HL-60 (cell line): ENCODE results near the gene CYP4V2.

ENCODE experiments used
- DNase-seq, 2 experiments: peaks; one replicate each; pipeline ENCODE4 v3.0.0-alpha.2; 2010 to 2020; ENCODE audit warnings: low read depth in 1 of 2, low spot score in 1 of 2
- H3K27ac ChIP-seq: fragments of 250-450 bp; sonication (Bioruptor Pico); replicated peaks from 2 replicates; pipeline ENCODE4 v1.5.1; 2020; ENCODE audit warnings: mild to moderate bottlenecking, moderate library complexity
- H3K27me3 ChIP-seq: fragments of 250-450 bp; sonication (Bioruptor Pico); 2 replicates; pipeline ENCODE4 v1.5.1; 2021; ENCODE audit warnings: mild to moderate bottlenecking, moderate library complexity; ENCODE audit not compliant: insufficient read depth, poor library complexity, severe bottlenecking
- H3K4me3 ChIP-seq: replicated peaks from 2 replicates; pipeline ENCODE4 v1.5.1; 2011; ENCODE audit warnings: mild to moderate bottlenecking, control low read depth, low read length; ENCODE audit not compliant: insufficient read depth
- CTCF ChIP-seq: IDR thresholded peaks from one replicate; pipeline ENCODE4 v1.5.1; 2011; ENCODE audit warnings: low read length, control low read depth, inconsistent platforms; ENCODE audit not compliant: insufficient read depth
- GABPA ChIP-seq: IDR thresholded peaks from 2 replicates; pipeline ENCODE4 v1.6.1; 2012; ENCODE audit warnings: low read depth
- POLR2AphosphoS5 ChIP-seq: IDR thresholded peaks from 2 replicates; pipeline ENCODE4 v1.6.1; 2012; ENCODE audit warnings: low read depth
- REST ChIP-seq: IDR thresholded peaks from 2 replicates; pipeline ENCODE4 v1.6.1; 2012; ENCODE audit warnings: low read depth; ENCODE audit not compliant: insufficient replicate concordance
- SPI1 ChIP-seq: IDR thresholded peaks from 2 replicates; pipeline ENCODE4 v1.6.1; 2012; ENCODE audit warnings: low read depth, mild to moderate bottlenecking, borderline replicate concordance

CYP4V2 gene

GRCh38 chr4:186250760-186251159, 59.4 kb downstream of the CYP4V2 start:
- DNase-seq = no peak
- H3K27me3 ChIP-seq = no peaks in the 10 kb centered on the region
- H3K27ac ChIP-seq = no peak overlapping the region
- no peak for TF ChIP-seq SPI1
- no peak for TF ChIP-seq CTCF
- no peak for TF ChIP-seq GABPA
- TF ChIP-seq REST = no peak
- no peak for TF ChIP-seq POLR2AphosphoS5
- H3K4me3 ChIP-seq = no peak overlapping the region

GRCh38 chr4:186255122-186255521, 63.8 kb downstream of the CYP4V2 start:
- TF ChIP-seq SPI1 (no peak), GABPA (no peak), POLR2AphosphoS5 (no peak), CTCF (no peak), REST (no peak)
- H3K27me3 ChIP-seq = no peaks in the 10 kb centered on the region
- no peak overlapping the region for H3K4me3 ChIP-seq
- no peak overlapping the region for H3K27ac ChIP-seq
- DNase-seq = no peak

- peak in 1 of 2 experiments; percentile 34 for DNase-seq
- Histone ChIP-seq H3K27ac (no peak overlapping the region), H3K27me3 (no peaks in the 10 kb centered on the region), H3K4me3 (no peak overlapping the region)
- TF ChIP-seq GABPA = no peak
These were observed 66.9 kb downstream of the CYP4V2 start for GRCh38 chr4:186258216-186258811.

GRCh38 chr4:186260117-186260503, 68.7 kb downstream of the CYP4V2 start:
- no peaks in the 10 kb centered on the region for H3K27me3 ChIP-seq
- no peak for DNase-seq
- TF ChIP-seq CTCF (no peak), POLR2AphosphoS5 (no peak), REST (no peak), GABPA (no peak), SPI1 (no peak)
- H3K27ac ChIP-seq = no peak overlapping the region
- H3K4me3 ChIP-seq = no peak overlapping the region
